ENCODE data around the gene ABHD15. TPM values are rescaled to one million over a fixed set of nuclear protein-coding genes. Genes with fewer than 3 reads are reported as not detected.

Gene ABHD15
- total RNA-seq, 1 experiment from 2014 or later: 8.2 TPM

DNA sequence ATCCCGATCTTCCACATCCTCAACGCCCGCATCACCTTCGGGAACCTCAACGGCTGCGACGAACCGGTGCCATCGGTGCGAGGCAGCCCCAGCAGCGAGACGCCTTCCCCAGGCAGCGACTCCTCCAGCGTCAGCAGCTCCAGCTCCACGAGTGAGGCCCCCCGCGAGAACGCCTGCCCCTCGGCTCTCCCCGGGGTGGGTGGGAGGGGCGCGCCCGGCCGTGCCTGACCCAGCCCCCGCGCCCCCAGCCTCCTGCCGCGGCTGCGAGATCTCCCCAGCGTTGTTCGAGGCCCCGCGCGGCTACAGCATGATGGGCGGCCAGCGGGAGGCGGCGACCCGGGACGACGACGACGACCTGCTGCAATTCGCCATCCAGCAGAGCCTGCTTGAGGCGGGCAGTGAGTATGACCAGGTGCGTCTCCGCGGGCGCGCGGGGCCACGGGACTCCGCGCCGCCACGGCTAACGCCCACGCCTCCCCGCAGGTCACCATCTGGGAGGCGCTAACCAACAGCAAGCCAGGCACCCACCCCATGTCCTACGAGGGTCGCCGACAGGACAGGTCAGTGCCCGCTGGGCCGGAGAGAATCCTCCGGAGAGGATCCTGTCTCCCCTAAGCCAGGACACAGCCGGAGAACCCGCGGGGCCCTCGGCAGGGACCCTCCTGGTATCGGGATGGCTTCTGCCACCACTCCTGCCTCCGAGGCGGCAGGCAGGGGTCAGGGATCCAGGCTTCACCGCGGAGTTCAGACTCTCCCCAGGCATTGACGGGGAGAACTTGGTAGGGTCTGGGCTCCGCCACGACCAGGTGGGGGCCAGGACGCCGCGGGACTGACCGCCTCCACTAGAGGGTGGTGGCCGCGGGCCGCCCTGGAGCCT, 45.8 kb upstream of the ABHD15 start:
- Histone ChIP-seq H3K4me2 (ENCODE audit: low read length) (no peak overlapping the region), H3K9ac (ENCODE audit: low read length) (no peak overlapping the region), H3K4me1 (ENCODE audit: control insufficient read depth in 1 of 2, insufficient read depth in 2 of 2, low read length in 2 of 2) (peaks cover 5 to 20% of the 10 kb centered on the region in 2 experiments), H4K20me1 (ENCODE audit: insufficient read depth) (no peaks in the 10 kb centered on the region), H3K27me3 (ENCODE audit: insufficient read depth, low read length) (no peaks in the 10 kb centered on the region), H3K79me2 (ENCODE audit: insufficient read depth, low read length) (no peaks in the 10 kb centered on the region; the same call in 1 of the 2 replicates), H3K9me3 (ENCODE audit: control insufficient read depth in 1 of 2, insufficient read depth in 1 of 2, low read depth in 1 of 2, low read length in 2 of 2) (no peaks in the 10 kb centered on the region), H3K36me3 (ENCODE audit: control insufficient read depth in 1 of 2, insufficient read depth in 2 of 2, low read length in 2 of 2) (no peaks in the 10 kb centered on the region), H2AFZ (ENCODE audit: low read depth, low read length, poor library complexity, severe bottlenecking) (no peak overlapping the region), H3K4me3 (replicated peaks in 1 of 2; ENCODE audit: low read depth in 1 of 2, low read length in 2 of 2) (no peak overlapping the region), H3K27ac (ENCODE audit: low read depth, low read length) (no peak overlapping the region), H3K9me2 (ENCODE audit: insufficient read depth) (no peaks in the 10 kb centered on the region)
- intact Hi-C loops (cut with micrococcal nuclease): no loop called here
- ChIA-PET CTCF (no interaction called here), POLR2A (no interaction called here), RAD21 (ENCODE audit: low non-redundant PET in 1 of 2, low total read pairs in 2 of 2, uncharacterized antibody in 2 of 2, unreplicated experiment in 2 of 2) (no interaction called here)
- TF ChIP-seq CEBPB (IDR thresholded peaks at IDR 0.05; ENCODE audit: low read depth): no peak
- TF ChIP-seq, protein P1, sequence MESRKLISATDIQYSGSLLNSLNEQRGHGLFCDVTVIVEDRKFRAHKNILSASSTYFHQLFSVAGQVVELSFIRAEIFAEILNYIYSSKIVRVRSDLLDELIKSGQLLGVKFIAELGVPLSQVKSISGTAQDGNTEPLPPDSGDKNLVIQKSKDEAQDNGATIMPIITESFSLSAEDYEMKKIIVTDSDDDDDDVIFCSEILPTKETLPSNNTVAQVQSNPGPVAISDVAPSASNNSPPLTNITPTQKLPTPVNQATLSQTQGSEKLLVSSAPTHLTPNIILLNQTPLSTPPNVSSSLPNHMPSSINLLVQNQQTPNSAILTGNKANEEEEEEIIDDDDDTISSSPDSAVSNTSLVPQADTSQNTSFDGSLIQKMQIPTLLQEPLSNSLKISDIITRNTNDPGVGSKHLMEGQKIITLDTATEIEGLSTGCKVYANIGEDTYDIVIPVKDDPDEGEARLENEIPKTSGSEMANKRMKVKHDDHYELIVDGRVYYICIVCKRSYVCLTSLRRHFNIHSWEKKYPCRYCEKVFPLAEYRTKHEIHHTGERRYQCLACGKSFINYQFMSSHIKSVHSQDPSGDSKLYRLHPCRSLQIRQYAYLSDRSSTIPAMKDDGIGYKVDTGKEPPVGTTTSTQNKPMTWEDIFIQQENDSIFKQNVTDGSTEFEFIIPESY (IDR thresholded peaks at IDR 0.05; ENCODE audit: extremely low read depth, insufficient replicate concordance, low read length): no peak
- TF ChIP-seq POLR2A (IDR thresholded peaks at IDR 0.05; ENCODE audit: borderline replicate concordance, extremely low read depth, insufficient read depth, insufficient read length): no peak
- ATAC-seq: no peak
- BruUV-seq (replicated peaks): no TSS peak
- DNase-seq (ENCODE audit: low read depth, low spot score): no peak

DNA sequence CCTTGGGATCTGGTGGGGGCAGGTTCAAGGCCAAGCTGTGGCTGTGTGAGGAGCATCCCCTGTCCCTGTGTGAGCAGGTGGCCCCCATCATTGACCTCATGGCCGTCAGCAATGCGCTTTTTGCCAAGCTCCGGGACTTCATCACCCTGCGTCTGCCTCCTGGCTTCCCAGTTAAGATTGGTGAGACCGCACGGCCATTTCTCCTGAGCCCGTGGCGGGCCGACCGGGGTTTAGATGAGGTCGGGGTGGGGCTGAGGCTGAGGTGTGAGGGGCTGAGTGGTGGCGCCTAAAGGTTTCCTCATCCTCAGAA, 45.2 kb upstream of the ABHD15 start:
- Histone ChIP-seq H3K4me1 (ENCODE audit: control insufficient read depth in 1 of 2, insufficient read depth in 2 of 2, low read length in 2 of 2) (peaks cover 0 to 14% of the 10 kb centered on the region in 2 experiments; a peak in 1 of 4 replicates), H3K79me2 (ENCODE audit: insufficient read depth, low read length) (peaks cover 2% of the 10 kb centered on the region; the same call in 1 of the 2 replicates), H3K9me2 (ENCODE audit: insufficient read depth) (no peaks in the 10 kb centered on the region), H3K27ac (ENCODE audit: low read depth, low read length) (no peak overlapping the region), H3K4me3 (replicated peaks in 1 of 2; ENCODE audit: low read depth in 1 of 2, low read length in 2 of 2) (no peak overlapping the region), H3K4me2 (ENCODE audit: low read length) (no peak overlapping the region), H3K9me3 (ENCODE audit: control insufficient read depth in 1 of 2, insufficient read depth in 1 of 2, low read depth in 1 of 2, low read length in 2 of 2) (no peaks in the 10 kb centered on the region), H3K36me3 (ENCODE audit: control insufficient read depth in 1 of 2, insufficient read depth in 2 of 2, low read length in 2 of 2) (no peaks in the 10 kb centered on the region), H2AFZ (ENCODE audit: low read depth, low read length, poor library complexity, severe bottlenecking) (no peak overlapping the region), H4K20me1 (ENCODE audit: insufficient read depth) (no peaks in the 10 kb centered on the region), H3K9ac (ENCODE audit: low read length) (no peak overlapping the region), H3K27me3 (ENCODE audit: insufficient read depth, low read length) (no peaks in the 10 kb centered on the region)
- ATAC-seq (no peak), DNase-seq (ENCODE audit: low read depth, low spot score) (no peak)
- intact Hi-C loops (cut with micrococcal nuclease): no loop called here
- RAD21 ChIA-PET (ENCODE audit: low non-redundant PET in 1 of 2, low total read pairs in 2 of 2, uncharacterized antibody in 2 of 2, unreplicated experiment in 2 of 2): no interaction called here
- BruUV-seq (replicated peaks): no TSS peak
- POLR2A ChIA-PET: no interaction called here
- CTCF ChIA-PET: no interaction called here
- TF ChIP-seq EZH2 (IDR thresholded peaks at IDR 0.05): no peak
- no peak for TF ChIP-seq POLR2A (IDR thresholded peaks at IDR 0.05; ENCODE audit: borderline replicate concordance, extremely low read depth, insufficient read depth, insufficient read length)
- no peak for TF ChIP-seq JUND (IDR thresholded peaks at IDR 0.05)
- TF ChIP-seq, protein P1 (IDR thresholded peaks at IDR 0.05; ENCODE audit: extremely low read depth, insufficient replicate concordance, low read length): no peak
- no peak for TF ChIP-seq CEBPB (IDR thresholded peaks at IDR 0.05; ENCODE audit: low read depth)
- TF ChIP-seq SRF (IDR thresholded peaks at IDR 0.05; ENCODE audit: low read depth): no peak
- TF ChIP-seq TCF7L2 (IDR thresholded peaks at IDR 0.05; ENCODE audit: borderline replicate concordance, extremely low read depth, insufficient read depth, insufficient read length): no peak
- TF ChIP-seq SIN3A (IDR thresholded peaks at IDR 0.05; ENCODE audit: low read depth): no peak
- no peak for TF ChIP-seq ELF1 (IDR thresholded peaks at IDR 0.05; ENCODE audit: borderline replicate concordance, low read depth)
- no peak for TF ChIP-seq SP1 (IDR thresholded peaks at IDR 0.05; ENCODE audit: low read depth)
- TF ChIP-seq RAD21 (IDR thresholded peaks at IDR 0.05; ENCODE audit: low read depth): no peak
- TF ChIP-seq, protein P2, sequence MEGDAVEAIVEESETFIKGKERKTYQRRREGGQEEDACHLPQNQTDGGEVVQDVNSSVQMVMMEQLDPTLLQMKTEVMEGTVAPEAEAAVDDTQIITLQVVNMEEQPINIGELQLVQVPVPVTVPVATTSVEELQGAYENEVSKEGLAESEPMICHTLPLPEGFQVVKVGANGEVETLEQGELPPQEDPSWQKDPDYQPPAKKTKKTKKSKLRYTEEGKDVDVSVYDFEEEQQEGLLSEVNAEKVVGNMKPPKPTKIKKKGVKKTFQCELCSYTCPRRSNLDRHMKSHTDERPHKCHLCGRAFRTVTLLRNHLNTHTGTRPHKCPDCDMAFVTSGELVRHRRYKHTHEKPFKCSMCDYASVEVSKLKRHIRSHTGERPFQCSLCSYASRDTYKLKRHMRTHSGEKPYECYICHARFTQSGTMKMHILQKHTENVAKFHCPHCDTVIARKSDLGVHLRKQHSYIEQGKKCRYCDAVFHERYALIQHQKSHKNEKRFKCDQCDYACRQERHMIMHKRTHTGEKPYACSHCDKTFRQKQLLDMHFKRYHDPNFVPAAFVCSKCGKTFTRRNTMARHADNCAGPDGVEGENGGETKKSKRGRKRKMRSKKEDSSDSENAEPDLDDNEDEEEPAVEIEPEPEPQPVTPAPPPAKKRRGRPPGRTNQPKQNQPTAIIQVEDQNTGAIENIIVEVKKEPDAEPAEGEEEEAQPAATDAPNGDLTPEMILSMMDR (IDR thresholded peaks at IDR 0.05 in 2 of 3, conservative IDR thresholded peaks at IDR 0.05 in 1 of 3; ENCODE audit: borderline replicate concordance in 1 of 3, insufficient read depth in 1 of 3, low read depth in 2 of 3, low read length in 2 of 3): no peak
- no peak for TF ChIP-seq POLR2AphosphoS5 (IDR thresholded peaks at IDR 0.05; ENCODE audit: low read depth, low read length)

Measured in HCT116 (cell line).